Anterior cingulate cortex (tissue), 58 donors: ENCODE data around the gene HAUS2.

Source experiments
- DNase-seq, 58 donors: peaks; one replicate each; lab custom pipeline; 2025; lab: John Stamatoyannopoulos, UW

HAUS2 gene

GRCh38 chr15:42604894-42605744 lies 56.5 kb downstream of the HAUS2 start:
- no peak for DNase-seq

DNA sequence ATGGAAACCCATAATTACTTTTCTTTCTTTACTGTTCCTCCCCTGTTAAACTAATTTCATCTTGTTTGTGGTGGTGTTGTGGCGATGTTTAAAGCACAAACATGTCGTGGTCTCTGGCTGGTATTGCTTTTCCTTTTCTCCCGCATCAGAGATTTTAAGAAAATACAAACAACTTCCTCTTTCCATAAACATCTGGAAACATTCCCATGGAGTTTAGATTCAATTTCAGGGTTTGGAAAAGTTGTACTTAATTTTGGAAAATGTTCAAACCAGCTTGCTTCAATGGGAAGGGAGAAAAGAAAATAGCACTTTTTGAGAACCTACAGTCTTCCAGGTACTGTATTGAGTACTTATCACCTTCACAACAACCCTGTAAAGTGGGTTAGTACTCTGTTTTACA lies 57.2 kb downstream of the HAUS2 start:
- no peak for DNase-seq

DNA sequence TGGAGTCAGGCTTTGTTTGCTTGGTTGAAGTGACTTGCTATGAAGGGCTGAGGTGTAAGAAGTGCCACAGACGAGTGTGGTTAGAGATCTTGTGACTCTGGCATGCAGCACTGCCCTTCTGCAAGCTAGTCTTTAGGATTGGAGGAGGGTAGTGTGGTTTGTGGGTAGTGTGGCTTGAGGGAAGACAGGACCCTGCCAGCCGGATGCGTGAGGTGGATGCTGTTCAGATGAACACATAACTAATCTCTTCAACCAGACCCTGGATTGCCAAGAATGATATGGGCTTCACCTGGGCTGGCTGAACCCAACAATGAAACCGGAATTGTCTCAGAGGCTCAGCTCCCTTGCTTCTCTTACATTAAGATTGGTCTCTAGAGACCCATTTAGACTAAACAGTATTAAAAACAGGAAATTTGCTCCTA lies 59.5 kb downstream of the HAUS2 start:
- no peak for DNase-seq

GRCh38 chr15:42608752-42609488 lies 60.3 kb downstream of the HAUS2 start:
- no peak for DNase-seq

- DNase-seq: no peak
These were observed 62.9 kb downstream of the HAUS2 start for GRCh38 chr15:42611532-42611931.

- DNase-seq: no peak
These were observed 63.8 kb downstream of the HAUS2 start for GRCh38 chr15:42612367-42612912.

DNA sequence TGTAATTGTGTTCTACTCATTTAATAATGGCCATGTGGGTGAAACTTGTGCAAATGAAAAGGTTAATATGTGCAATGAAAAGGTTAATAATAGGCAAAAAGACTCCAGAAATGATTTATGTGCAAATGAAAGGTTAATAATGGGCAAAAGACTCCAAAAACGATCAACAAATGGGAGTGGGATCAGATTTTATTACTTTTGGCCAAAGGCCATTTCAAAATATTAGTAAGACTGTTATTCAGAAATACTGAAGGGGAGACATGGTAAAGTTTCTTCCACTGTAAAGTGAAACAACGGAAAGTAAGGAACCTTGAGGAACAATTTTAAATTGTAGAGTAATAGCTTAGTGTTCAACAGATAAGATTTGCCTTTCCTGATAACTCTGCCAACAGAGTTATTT lies 67.5 kb downstream of the HAUS2 start:
- DNase-seq: no peak
